Measurements from ENCODE around the gene DIPK1B. TPM values are rescaled to one million over a fixed set of nuclear protein-coding genes. Genes with fewer than 3 reads are reported as not detected.
"Not testable (repeated sequence)": the region's sequence is repeated elsewhere in the genome, so short reads cannot be mapped to it uniquely, and the experiment has no call there.

DIPK1B gene
- total RNA-seq, 1 donor from 2014 or later: 60.5 TPM

- Mint-ChIP-seq H3K4me3 (no peak overlapping the region), H3K36me3 (no peaks in the 10 kb centered on the region), H3K4me1 (peaks cover 10% of the 10 kb centered on the region), H3K27ac (no peak overlapping the region), H3K27me3 (ENCODE audit: low read depth) (peaks cover 15% of the 10 kb centered on the region), H3K9me3 (no peaks in the 10 kb centered on the region)
- no peak for TF ChIP-seq CTCF (IDR thresholded peaks at IDR 0.05; ENCODE audit: unreplicated experiment)
- no peak for DNase-seq (ENCODE audit: low spot score in 2 of 2, unreplicated experiment in 2 of 2)
These were observed 52.7 kb downstream of the DIPK1B start for GRCh38 chr9:136765041-136765440.

GRCh38 chr9:136765745-136766409 is 53.5 kb downstream of the DIPK1B start:
- H3K9me3 Mint-ChIP-seq; H3K36me3 Mint-ChIP-seq; H3K4me3 Mint-ChIP-seq; H3K27ac Mint-ChIP-seq; DNase-seq (ENCODE audit: low spot score in 2 of 2, unreplicated experiment in 2 of 2): not testable (repeated sequence)
- H3K27me3 Mint-ChIP-seq (ENCODE audit: low read depth): peaks cover 17% of the 10 kb centered on the region
- peaks cover 10% of the 10 kb centered on the region for H3K4me1 Mint-ChIP-seq

GRCh38 chr9:136766410-136767120 is 54.2 kb downstream of the DIPK1B start:
- peaks cover 17% of the 10 kb centered on the region for H3K27me3 Mint-ChIP-seq (ENCODE audit: low read depth)
- H3K4me1 Mint-ChIP-seq; H3K9me3 Mint-ChIP-seq; H3K27ac Mint-ChIP-seq; DNase-seq (ENCODE audit: low spot score in 2 of 2, unreplicated experiment in 2 of 2); H3K4me3 Mint-ChIP-seq; H3K36me3 Mint-ChIP-seq: not testable (repeated sequence)

- Mint-ChIP-seq H3K36me3 (no peaks in the 10 kb centered on the region), H3K4me3 (peak overlapping the region; percentile 48), H3K27ac (no peak overlapping the region), H3K4me1 (peaks cover 9% of the 10 kb centered on the region), H3K9me3 (peaks cover 10% of the 10 kb centered on the region), H3K27me3 (ENCODE audit: low read depth) (peaks cover 17% of the 10 kb centered on the region)
- TF ChIP-seq CTCF (IDR thresholded peaks at IDR 0.05; ENCODE audit: unreplicated experiment): peak; percentile 33
- DNase-seq (ENCODE audit: low spot score in 2 of 2, unreplicated experiment in 2 of 2): peak in 1 of 2 experiments; percentile 67
These were observed 57.4 kb downstream of the DIPK1B start for GRCh38 chr9:136769710-136770191.

- Mint-ChIP-seq H3K36me3 (no peaks in the 10 kb centered on the region), H3K4me1 (peaks cover 7% of the 10 kb centered on the region), H3K4me3 (no peak overlapping the region), H3K27ac (no peak overlapping the region), H3K27me3 (ENCODE audit: low read depth) (peaks cover 16% of the 10 kb centered on the region), H3K9me3 (peaks cover 10% of the 10 kb centered on the region)
- DNase-seq (ENCODE audit: low spot score in 2 of 2, unreplicated experiment in 2 of 2): no peak
- TF ChIP-seq CTCF (IDR thresholded peaks at IDR 0.05; ENCODE audit: unreplicated experiment): no peak
These were observed 59.6 kb downstream of the DIPK1B start for GRCh38 chr9:136771907-136772415.

- no peak for TF ChIP-seq CTCF (IDR thresholded peaks at IDR 0.05; ENCODE audit: unreplicated experiment)
- no peaks in the 10 kb centered on the region for H3K36me3 Mint-ChIP-seq
- H3K27ac Mint-ChIP-seq: no peak overlapping the region
- peaks cover 5% of the 10 kb centered on the region for H3K4me1 Mint-ChIP-seq
- DNase-seq (ENCODE audit: low spot score in 2 of 2, unreplicated experiment in 2 of 2): no peak
- peaks cover 10% of the 10 kb centered on the region for H3K9me3 Mint-ChIP-seq
- peaks cover 20% of the 10 kb centered on the region for H3K27me3 Mint-ChIP-seq (ENCODE audit: low read depth)
- no peak overlapping the region for H3K4me3 Mint-ChIP-seq
These were observed 61.1 kb downstream of the DIPK1B start for GRCh38 chr9:136773386-136774044.

Small RNA genes lying within 50 kb of the gene (microRNA-seq; reads per million reads assigned to microRNA genes)
- gene MIR126 (14,101 reads per million, percentile 96 among the genes with 10 or more reads in this experiment), gene MIR6722 (not detected)

Other genes starting within 250 kb of the DIPK1B start
- gene SEC16A, start 229.5 kb upstream of the DIPK1B start, total RNA-seq: 89.9 to 92.2 TPM (median 90.2 TPM) in 3 replicates
- gene NOTCH1, start 166.5 kb upstream of the DIPK1B start, total RNA-seq: 104 to 107 TPM (median 104 TPM) in 3 replicates
- 35.6 to 39.3 TPM (median 38.2 TPM) in 3 replicates for gene EGFL7, start 49.7 kb upstream of the DIPK1B start, total RNA-seq
- 32.8 to 36.1 TPM (median 34.9 TPM) in 3 replicates for gene AGPAT2, start 25.1 kb upstream of the DIPK1B start, total RNA-seq
- gene LCN10, start 30.4 kb downstream of the DIPK1B start, total RNA-seq: 0.20 to 0.51 TPM (median 0.29 TPM) in 3 replicates
- not detected in 3 replicates for gene LCN6, start 36.0 kb downstream of the DIPK1B start, total RNA-seq
- not detected in 3 replicates for gene LCN8, start 45.7 kb downstream of the DIPK1B start, total RNA-seq
- 1.3 to 3.5 TPM (median 1.9 TPM) in 3 replicates for gene LCN15, start 51.9 kb downstream of the DIPK1B start, total RNA-seq
- gene TMEM141, start 78.8 kb downstream of the DIPK1B start, total RNA-seq: 70.4 to 72.4 TPM (median 71.7 TPM) in 3 replicates
- 25.1 to 29.1 TPM (median 26.5 TPM) in 3 replicates for gene CCDC183, start 83.8 kb downstream of the DIPK1B start, total RNA-seq
- 120 to 124 TPM (median 122 TPM) in 3 replicates for gene RABL6, start 95.4 kb downstream of the DIPK1B start, total RNA-seq
- 3.1 to 3.8 TPM (median 3.6 TPM) in 3 replicates for gene AJM1, start 129.9 kb downstream of the DIPK1B start, total RNA-seq
- 159 to 168 TPM (median 168 TPM) in 3 replicates for gene PHPT1, start 136.8 kb downstream of the DIPK1B start, total RNA-seq
- gene MAMDC4, start 139.8 kb downstream of the DIPK1B start, total RNA-seq: 20.1 to 22.6 TPM (median 20.3 TPM) in 3 replicates
- 275 to 294 TPM (median 275 TPM) in 3 replicates for gene EDF1, start 153.7 kb downstream of the DIPK1B start, total RNA-seq
- gene TRAF2, start 173.9 kb downstream of the DIPK1B start, total RNA-seq: 16.0 to 18.1 TPM (median 17.4 TPM) in 3 replicates
- 58.9 to 62.3 TPM (median 59.8 TPM) in 3 replicates for gene FBXW5, start 232.2 kb downstream of the DIPK1B start, total RNA-seq
- 1.5 to 2.5 TPM (median 1.5 TPM) in 3 replicates for gene C8G, start 232.7 kb downstream of the DIPK1B start, total RNA-seq
- gene LCN12, start 239.7 kb downstream of the DIPK1B start, total RNA-seq: 13.3 to 15.9 TPM (median 13.8 TPM) in 3 replicates

All from mesothelial cell of epicardium (in vitro differentiated cells).